A549 (cell line): ENCODE results near the gene RCOR2.

ENCODE experiments used
- BHLHE40 ChIP-seq: IDR thresholded peaks from 2 replicates; pipeline ENCODE4 v1.6.1; 2012; ENCODE audit warnings: low read depth, low read length, inconsistent platforms
- GATA3 ChIP-seq: IDR thresholded peaks from 2 replicates; pipeline ENCODE4 v1.6.1; 2012; ENCODE audit warnings: borderline replicate concordance
- MAZ ChIP-seq: fragments of 150-350 bp; IDR thresholded peaks from 2 replicates; pipeline ENCODE4 v1.6.1; 2014; ENCODE audit warnings: antibody characterized with exemption, low read depth, low read length, borderline replicate concordance
- POLR2A ChIP-seq: IDR thresholded peaks from 2 replicates; pipeline ENCODE4 v1.6.1; 2012; ENCODE audit warnings: mild to moderate bottlenecking, low read length
- RARB ChIP-seq: fragments of 250-450 bp; sonication (Bioruptor Pico); IDR thresholded peaks from 2 replicates; pipeline ENCODE4 v1.8.0; 2021; ENCODE audit warnings: mild to moderate bottlenecking, moderate library complexity
- SMC3 ChIP-seq: fragments of >200 bp; sonication (Bioruptor Twin); formaldehyde crosslinking; IDR thresholded peaks from 3 replicates; pipeline ENCODE4 v1.6.1; 2018; ENCODE audit warnings: inconsistent platforms
- TF ChIP-seq, protein P1 (sequence below): fragments of 450-650 bp; IDR thresholded peaks from 2 replicates; pipeline ENCODE4 v1.6.1; 2014; ENCODE audit warnings: antibody characterized with exemption
- TF ChIP-seq, protein P2 (sequence below): IDR thresholded peaks from 2 replicates; pipeline ENCODE4 v1.6.1; 2012
- TF ChIP-seq, protein P3 (sequence below): fragments of >200 bp; sonication (Bioruptor Twin); formaldehyde crosslinking; IDR thresholded peaks from 3 replicates; pipeline ENCODE4 v1.5.1; 2016

DNA sequence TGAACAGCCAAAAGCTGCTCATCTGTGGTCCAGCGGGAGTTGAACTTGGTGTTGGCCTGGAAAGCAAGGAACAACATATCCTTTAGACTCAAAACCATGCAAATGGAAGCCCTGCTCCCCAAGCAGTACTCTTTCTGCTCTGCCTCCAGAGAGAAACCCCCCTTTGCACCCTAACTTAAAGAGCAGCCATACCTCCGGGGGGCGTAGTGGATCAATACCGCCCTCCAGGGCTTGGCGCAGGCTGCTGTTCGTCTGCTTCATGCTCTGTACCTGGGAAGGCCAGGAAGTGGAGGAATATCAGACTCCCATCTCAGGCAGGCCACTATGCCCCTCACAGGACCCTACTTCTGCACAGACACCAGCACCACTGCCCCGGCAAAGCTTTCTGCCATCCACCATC is 4.3 kb downstream of the RCOR2 start:
- TF ChIP-seq, protein P1, sequence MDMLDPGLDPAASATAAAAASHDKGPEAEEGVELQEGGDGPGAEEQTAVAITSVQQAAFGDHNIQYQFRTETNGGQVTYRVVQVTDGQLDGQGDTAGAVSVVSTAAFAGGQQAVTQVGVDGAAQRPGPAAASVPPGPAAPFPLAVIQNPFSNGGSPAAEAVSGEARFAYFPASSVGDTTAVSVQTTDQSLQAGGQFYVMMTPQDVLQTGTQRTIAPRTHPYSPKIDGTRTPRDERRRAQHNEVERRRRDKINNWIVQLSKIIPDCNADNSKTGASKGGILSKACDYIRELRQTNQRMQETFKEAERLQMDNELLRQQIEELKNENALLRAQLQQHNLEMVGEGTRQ, result no peak
- TF ChIP-seq, protein P2, sequence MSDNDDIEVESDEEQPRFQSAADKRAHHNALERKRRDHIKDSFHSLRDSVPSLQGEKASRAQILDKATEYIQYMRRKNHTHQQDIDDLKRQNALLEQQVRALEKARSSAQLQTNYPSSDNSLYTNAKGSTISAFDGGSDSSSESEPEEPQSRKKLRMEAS, result no peak
- TF ChIP-seq, protein P3, sequence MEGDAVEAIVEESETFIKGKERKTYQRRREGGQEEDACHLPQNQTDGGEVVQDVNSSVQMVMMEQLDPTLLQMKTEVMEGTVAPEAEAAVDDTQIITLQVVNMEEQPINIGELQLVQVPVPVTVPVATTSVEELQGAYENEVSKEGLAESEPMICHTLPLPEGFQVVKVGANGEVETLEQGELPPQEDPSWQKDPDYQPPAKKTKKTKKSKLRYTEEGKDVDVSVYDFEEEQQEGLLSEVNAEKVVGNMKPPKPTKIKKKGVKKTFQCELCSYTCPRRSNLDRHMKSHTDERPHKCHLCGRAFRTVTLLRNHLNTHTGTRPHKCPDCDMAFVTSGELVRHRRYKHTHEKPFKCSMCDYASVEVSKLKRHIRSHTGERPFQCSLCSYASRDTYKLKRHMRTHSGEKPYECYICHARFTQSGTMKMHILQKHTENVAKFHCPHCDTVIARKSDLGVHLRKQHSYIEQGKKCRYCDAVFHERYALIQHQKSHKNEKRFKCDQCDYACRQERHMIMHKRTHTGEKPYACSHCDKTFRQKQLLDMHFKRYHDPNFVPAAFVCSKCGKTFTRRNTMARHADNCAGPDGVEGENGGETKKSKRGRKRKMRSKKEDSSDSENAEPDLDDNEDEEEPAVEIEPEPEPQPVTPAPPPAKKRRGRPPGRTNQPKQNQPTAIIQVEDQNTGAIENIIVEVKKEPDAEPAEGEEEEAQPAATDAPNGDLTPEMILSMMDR, result no peak
- TF ChIP-seq BHLHE40 (no peak), GATA3 (no peak), SMC3 (no peak), POLR2A (no peak), RARB (CRISPR knock-in tag) (no peak), MAZ (no peak)
